Neural progenitor cell (in vitro differentiated cells): ENCODE data around the gene CPT1B.

ENCODE experiments used
- EZH2 ChIP-seq: fragments of 200-600 bp; sonication (generic); IDR thresholded peaks from 2 replicates; pipeline ENCODE4 v1.6.1; 2017; ENCODE audit warnings: antibody characterized with exemption, mild to moderate bottlenecking, moderate library complexity
- TF ChIP-seq, protein P1 (sequence below): fragments of 200-600 bp; sonication (generic); IDR thresholded peaks from 2 replicates; pipeline ENCODE4 v1.5.1; 2017; ENCODE audit warnings: antibody characterized with exemption, mild to moderate bottlenecking

DNA sequence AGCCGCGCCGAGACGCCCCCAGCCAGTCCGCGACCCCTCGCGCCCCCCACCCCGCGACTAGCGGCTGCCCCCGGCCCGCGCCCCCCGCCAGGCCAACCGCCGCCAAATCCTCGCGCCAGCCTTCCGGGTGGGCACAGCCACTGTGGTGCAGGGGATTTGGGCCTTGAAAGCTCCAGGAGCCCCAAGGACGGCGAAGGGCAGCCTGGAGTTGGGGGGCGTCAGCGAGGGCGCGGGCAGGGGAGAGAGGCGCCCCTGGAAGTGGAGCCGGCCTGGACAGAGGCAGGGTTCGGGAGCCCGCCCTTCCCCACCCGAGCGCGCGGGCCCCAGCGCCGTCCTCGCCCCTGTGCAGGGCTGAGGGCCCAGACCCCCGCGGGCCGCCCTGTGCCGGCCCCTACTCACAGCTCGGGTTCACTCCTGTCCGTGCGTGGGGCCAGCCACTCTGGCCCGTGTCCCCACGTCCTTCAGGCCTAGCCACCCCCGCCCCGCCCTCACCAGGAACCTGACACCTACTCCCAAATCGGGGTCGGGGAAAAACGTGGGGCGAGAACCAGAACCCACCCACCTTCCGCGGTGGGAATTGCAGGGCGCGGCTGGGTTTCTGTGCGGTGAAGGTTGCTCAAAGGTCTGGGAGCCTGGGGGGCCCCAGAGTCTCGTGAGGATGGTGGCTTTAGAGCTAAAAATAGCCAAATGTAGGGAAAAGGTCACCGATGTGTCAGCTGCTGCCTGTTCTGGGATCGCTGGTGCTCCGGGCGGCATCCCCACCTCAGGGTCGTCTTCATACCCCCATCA, at the start of gene CPT1B:
- no peak for TF ChIP-seq EZH2
- TF ChIP-seq, protein P1, sequence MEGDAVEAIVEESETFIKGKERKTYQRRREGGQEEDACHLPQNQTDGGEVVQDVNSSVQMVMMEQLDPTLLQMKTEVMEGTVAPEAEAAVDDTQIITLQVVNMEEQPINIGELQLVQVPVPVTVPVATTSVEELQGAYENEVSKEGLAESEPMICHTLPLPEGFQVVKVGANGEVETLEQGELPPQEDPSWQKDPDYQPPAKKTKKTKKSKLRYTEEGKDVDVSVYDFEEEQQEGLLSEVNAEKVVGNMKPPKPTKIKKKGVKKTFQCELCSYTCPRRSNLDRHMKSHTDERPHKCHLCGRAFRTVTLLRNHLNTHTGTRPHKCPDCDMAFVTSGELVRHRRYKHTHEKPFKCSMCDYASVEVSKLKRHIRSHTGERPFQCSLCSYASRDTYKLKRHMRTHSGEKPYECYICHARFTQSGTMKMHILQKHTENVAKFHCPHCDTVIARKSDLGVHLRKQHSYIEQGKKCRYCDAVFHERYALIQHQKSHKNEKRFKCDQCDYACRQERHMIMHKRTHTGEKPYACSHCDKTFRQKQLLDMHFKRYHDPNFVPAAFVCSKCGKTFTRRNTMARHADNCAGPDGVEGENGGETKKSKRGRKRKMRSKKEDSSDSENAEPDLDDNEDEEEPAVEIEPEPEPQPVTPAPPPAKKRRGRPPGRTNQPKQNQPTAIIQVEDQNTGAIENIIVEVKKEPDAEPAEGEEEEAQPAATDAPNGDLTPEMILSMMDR = no peak
